ENCODE data around the gene CHCHD3.
A peak's percentile ranks its signal among the peaks of the same experiment; 100 is the strongest.

CHCHD3 gene

DNA sequence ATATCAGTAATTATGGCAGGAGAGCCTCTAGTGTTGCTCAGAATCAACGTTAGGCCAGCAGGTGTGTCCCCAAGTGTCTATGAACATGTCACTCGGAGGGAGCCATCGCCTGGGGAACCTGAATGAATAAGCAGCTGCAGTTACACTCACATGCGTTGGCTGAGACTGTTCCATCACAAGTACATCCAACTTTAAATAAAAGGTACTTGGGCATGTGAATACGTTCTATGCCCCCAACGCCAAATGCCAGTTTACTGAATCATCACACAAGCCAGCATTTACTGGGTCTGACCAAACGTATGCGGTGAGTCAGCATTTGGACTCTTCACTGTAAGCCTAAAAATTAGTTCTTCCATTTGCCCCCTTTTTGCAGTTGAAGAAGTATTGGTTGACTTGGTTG is 298.1 kb downstream of the CHCHD3 start:
- H3K27ac Mint-ChIP-seq (ENCODE audit: low read depth): no peak overlapping the region
- no peaks in the 10 kb centered on the region for H3K4me1 Mint-ChIP-seq
- ATAC-seq (replicated peaks; ENCODE audit: extremely low read depth, poor library complexity, severe bottlenecking) (no peak), DNase-seq (ENCODE audit: low spot score in 2 of 2) (no peak)
- no peak overlapping the region for H3K4me3 Mint-ChIP-seq
- H3K9me3 Mint-ChIP-seq: no peaks in the 10 kb centered on the region
- peaks cover 17% of the 10 kb centered on the region for H3K36me3 Mint-ChIP-seq (ENCODE audit: insufficient read depth)
- H3K27me3 Mint-ChIP-seq: no peaks in the 10 kb centered on the region

GRCh38 chr7:132782777-132783640 is 298.9 kb downstream of the CHCHD3 start:
- no peak overlapping the region for H3K4me3 Mint-ChIP-seq
- ATAC-seq (replicated peaks; ENCODE audit: extremely low read depth, poor library complexity, severe bottlenecking) (no peak), DNase-seq (ENCODE audit: low spot score in 2 of 2) (no peak)
- H3K9me3 Mint-ChIP-seq: no peaks in the 10 kb centered on the region
- no peaks in the 10 kb centered on the region for H3K4me1 Mint-ChIP-seq
- H3K27me3 Mint-ChIP-seq: no peaks in the 10 kb centered on the region
- no peak overlapping the region for H3K27ac Mint-ChIP-seq (ENCODE audit: low read depth)
- H3K36me3 Mint-ChIP-seq (ENCODE audit: insufficient read depth): peaks cover 17% of the 10 kb centered on the region

DNA sequence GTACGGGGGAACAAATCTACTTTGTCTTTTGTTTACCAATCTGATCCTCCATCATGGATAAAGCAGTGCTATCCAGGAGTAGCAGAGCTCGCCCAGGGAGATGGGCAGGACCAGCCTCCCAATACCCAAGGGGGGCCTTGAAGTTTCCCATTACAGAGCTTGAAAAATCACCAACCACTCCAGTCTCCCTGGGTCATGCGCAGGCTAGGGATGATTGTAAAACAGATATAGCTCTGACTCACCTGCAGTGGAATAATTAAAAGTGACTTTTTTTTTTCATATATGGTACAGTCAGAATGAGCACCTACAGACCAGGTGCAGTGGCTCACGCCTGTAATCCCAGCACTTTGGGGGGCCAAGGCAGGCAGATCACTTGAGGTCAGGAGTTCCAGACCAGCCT is 301.1 kb downstream of the CHCHD3 start:
- DNase-seq (ENCODE audit: low spot score in 2 of 2): no peak
- Mint-ChIP-seq H3K4me3 (no peak overlapping the region), H3K27me3 (peaks cover 15% of the 10 kb centered on the region), H3K9me3 (peaks cover 5% of the 10 kb centered on the region), H3K27ac (ENCODE audit: low read depth) (no peak overlapping the region), H3K4me1 (peaks cover 9% of the 10 kb centered on the region), H3K36me3 (ENCODE audit: insufficient read depth) (peaks cover 19% of the 10 kb centered on the region)
- ATAC-seq (replicated peaks; ENCODE audit: extremely low read depth, poor library complexity, severe bottlenecking): no peak

DNA sequence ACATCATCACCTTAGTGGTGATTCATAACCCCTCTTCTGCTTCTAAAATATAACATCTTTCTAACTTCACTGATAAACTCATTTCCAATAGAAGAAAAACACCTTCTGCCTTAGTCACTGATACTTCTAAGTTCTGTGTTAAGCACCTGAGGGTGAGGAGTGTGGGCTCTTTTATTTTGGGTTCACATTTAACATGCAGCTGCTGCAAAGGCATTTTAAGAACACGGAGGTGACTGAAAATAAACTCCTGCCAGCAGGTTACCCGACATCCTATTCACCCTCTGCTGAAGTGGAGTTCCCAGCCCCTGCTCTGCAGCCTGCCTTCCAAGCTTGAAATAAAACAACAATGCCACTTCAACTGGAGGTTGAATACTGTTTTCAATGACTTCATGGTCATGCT is 302.7 kb downstream of the CHCHD3 start:
- DNase-seq (ENCODE audit: low spot score in 2 of 2): no peak
- no peak overlapping the region for H3K27ac Mint-ChIP-seq (ENCODE audit: low read depth)
- peaks cover 8% of the 10 kb centered on the region for H3K36me3 Mint-ChIP-seq (ENCODE audit: insufficient read depth)
- peaks cover 15% of the 10 kb centered on the region for H3K27me3 Mint-ChIP-seq
- H3K4me1 Mint-ChIP-seq: peaks cover 9% of the 10 kb centered on the region
- H3K4me3 Mint-ChIP-seq: no peak overlapping the region
- ATAC-seq (replicated peaks; ENCODE audit: extremely low read depth, poor library complexity, severe bottlenecking): no peak
- peaks cover 5% of the 10 kb centered on the region for H3K9me3 Mint-ChIP-seq

GRCh38 chr7:132778761-132779160 is 303.1 kb downstream of the CHCHD3 start:
- ATAC-seq (replicated peaks; ENCODE audit: extremely low read depth, poor library complexity, severe bottlenecking): no peak

DNA sequence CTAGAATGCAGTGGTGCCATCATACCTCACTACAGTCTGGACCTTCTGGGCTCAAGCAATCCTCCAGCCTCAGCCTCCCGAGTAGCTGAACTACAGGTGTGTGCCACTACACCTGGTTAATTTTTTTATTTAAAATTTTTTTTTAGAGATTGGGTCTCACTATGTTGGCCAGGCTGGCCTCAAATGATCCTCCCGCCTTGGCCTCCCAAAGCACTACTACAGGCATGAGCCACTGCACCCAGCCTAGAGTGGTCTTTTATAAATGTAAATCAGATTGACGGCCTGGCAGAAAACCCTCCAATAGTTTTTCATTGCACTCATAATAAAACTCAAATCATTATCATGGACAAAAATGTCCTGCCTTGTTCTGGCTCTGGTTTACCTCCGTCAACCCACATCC is 303.9 kb downstream of the CHCHD3 start:
- Mint-ChIP-seq H3K36me3 (ENCODE audit: insufficient read depth) (peaks cover 2% of the 10 kb centered on the region), H3K27ac (ENCODE audit: low read depth) (no peak overlapping the region), H3K4me3 (no peak overlapping the region), H3K4me1 (peaks cover 9% of the 10 kb centered on the region), H3K27me3 (peaks cover 15% of the 10 kb centered on the region), H3K9me3 (peaks cover 5% of the 10 kb centered on the region)
- no peak for DNase-seq (ENCODE audit: low spot score in 2 of 2)
- ATAC-seq (replicated peaks; ENCODE audit: extremely low read depth, poor library complexity, severe bottlenecking): no peak

More at GRCh38 chr7:132778761-132779160, 303.1 kb downstream of the CHCHD3 start:
- H3K36me3 Mint-ChIP-seq (ENCODE audit: insufficient read depth): peaks cover 5% of the 10 kb centered on the region
- H3K9me3 Mint-ChIP-seq: peaks cover 5% of the 10 kb centered on the region
- H3K4me3 Mint-ChIP-seq: no peak overlapping the region
- H3K27ac Mint-ChIP-seq (ENCODE audit: low read depth): no peak overlapping the region
- peaks cover 15% of the 10 kb centered on the region for H3K27me3 Mint-ChIP-seq
- peaks cover 9% of the 10 kb centered on the region for H3K4me1 Mint-ChIP-seq
- DNase-seq (ENCODE audit: low spot score in 2 of 2): no peak

DNA sequence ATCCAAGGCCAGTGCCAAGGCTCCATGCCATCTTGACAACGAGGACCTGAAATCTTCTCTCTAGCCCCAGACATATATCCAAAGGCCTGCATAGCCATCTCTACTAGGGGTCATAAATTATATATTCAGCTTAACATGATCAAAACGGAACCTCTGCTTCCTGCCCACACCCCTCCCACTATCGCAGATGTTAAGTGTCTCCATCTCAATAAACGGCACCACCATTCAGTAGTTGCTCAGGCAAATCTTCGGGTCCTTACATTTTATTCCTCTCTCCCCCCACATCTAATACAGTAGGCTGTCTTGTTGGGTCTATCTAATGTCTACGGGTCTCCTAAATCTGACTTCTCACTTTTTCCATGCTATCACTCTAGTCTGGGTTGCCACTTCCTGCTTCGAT is 304.5 kb downstream of the CHCHD3 start:
- H3K4me1 Mint-ChIP-seq: peaks cover 9% of the 10 kb centered on the region
- H3K4me3 Mint-ChIP-seq: no peak overlapping the region
- peaks cover 5% of the 10 kb centered on the region for H3K9me3 Mint-ChIP-seq
- no peak for ATAC-seq (replicated peaks; ENCODE audit: extremely low read depth, poor library complexity, severe bottlenecking)
- DNase-seq (ENCODE audit: low spot score in 2 of 2): no peak
- H3K27ac Mint-ChIP-seq (ENCODE audit: low read depth): no peak overlapping the region
- peaks cover 15% of the 10 kb centered on the region for H3K27me3 Mint-ChIP-seq
- peaks cover 2% of the 10 kb centered on the region for H3K36me3 Mint-ChIP-seq (ENCODE audit: insufficient read depth)

DNA sequence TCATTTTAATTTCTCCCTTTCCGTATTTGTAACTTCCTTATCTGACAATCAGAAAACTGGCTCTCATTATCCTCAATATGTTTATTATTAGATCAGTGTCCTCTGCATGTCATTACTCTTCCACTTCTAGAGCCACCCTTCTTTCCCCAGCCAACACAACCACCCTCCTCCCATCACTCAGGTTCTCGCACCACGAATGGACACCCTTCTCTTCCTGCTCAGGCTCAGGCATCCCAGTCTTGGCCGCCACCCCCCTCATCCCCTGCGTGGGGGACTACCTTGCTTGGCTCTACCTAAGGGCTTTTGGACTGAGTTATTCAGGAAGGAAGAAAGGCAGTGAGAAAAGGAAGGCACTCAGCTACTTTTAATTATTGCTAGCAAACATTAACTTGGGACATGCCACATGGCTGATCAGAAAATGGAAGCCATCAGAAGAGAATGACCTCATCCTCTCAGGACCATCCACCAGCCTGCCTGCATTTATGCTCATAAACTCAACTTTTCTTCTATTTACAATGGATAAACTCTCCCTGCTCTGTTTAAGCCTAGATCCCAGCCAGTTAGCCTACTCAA is 305.8 kb downstream of the CHCHD3 start:
- no peak overlapping the region for H3K4me3 Mint-ChIP-seq
- H3K27ac Mint-ChIP-seq (ENCODE audit: low read depth): no peak overlapping the region
- H3K36me3 Mint-ChIP-seq (ENCODE audit: insufficient read depth): peaks cover 2% of the 10 kb centered on the region
- peaks cover 15% of the 10 kb centered on the region for H3K27me3 Mint-ChIP-seq
- H3K9me3 Mint-ChIP-seq: peaks cover 5% of the 10 kb centered on the region
- no peak for ATAC-seq (replicated peaks; ENCODE audit: extremely low read depth, poor library complexity, severe bottlenecking)
- peaks cover 9% of the 10 kb centered on the region for H3K4me1 Mint-ChIP-seq
- no peak for DNase-seq (ENCODE audit: low spot score in 2 of 2)

DNA sequence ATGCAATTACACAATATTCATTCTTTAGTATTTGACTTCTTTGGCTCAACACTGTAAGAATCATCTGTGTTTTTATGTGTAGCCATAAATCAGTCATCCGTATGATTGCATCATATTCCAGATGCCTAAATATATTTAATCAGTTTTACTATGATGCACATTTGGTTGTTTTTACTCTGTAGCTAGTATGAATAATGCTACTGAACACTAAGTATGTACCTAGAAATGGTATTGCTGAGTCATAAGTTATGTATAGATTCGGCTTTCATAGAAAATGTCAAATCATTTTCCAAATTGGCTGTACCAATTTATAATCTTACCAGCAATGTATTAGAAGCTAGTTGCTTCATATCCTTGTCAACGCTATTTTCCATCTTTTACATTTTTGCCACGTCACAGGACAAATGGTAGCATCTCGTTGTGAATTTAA is 308.3 kb downstream of the CHCHD3 start:
- Mint-ChIP-seq H3K27ac (ENCODE audit: low read depth) (no peak overlapping the region), H3K27me3 (peaks cover 27% of the 10 kb centered on the region), H3K4me1 (peaks cover 9% of the 10 kb centered on the region), H3K9me3 (peaks cover 18% of the 10 kb centered on the region), H3K4me3 (no peak overlapping the region), H3K36me3 (ENCODE audit: insufficient read depth) (peaks cover 2% of the 10 kb centered on the region)
- no peak for DNase-seq (ENCODE audit: low spot score in 2 of 2)
- no peak for ATAC-seq (replicated peaks; ENCODE audit: extremely low read depth, poor library complexity, severe bottlenecking)

- Mint-ChIP-seq H3K4me3 (no peak overlapping the region), H3K27me3 (peaks cover 21% of the 10 kb centered on the region), H3K36me3 (ENCODE audit: insufficient read depth) (no peaks in the 10 kb centered on the region), H3K4me1 (no peaks in the 10 kb centered on the region), H3K27ac (ENCODE audit: low read depth) (no peak overlapping the region), H3K9me3 (peaks cover 13% of the 10 kb centered on the region)
- no peak for DNase-seq (ENCODE audit: low spot score in 2 of 2)
- peak; percentile 36 for ATAC-seq (replicated peaks; ENCODE audit: extremely low read depth, poor library complexity, severe bottlenecking)
Observed at GRCh38 chr7:132771301-132771730, 310.6 kb downstream of the CHCHD3 start.

DNA sequence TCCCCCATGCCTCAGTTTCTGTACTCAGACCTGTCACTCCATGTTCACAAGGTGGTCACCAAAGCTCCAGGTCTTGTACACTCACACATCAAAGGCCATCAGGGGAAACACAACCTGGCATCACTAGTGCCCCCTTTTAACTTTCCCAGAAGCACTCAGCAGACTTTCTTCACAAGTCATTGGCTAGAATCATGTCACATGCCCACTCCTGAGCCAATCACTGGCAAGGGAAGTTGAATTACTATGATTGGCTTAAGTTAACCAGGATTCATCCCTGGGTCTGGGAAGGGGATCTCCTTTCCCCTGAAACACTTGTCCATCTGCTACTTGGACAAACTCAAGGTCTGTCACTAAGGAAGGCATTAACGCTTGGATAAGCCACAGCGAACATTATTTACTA is 311.8 kb downstream of the CHCHD3 start:
- Mint-ChIP-seq H3K9me3 (peaks cover 13% of the 10 kb centered on the region), H3K27me3 (peaks cover 29% of the 10 kb centered on the region), H3K4me3 (no peak overlapping the region), H3K36me3 (ENCODE audit: insufficient read depth) (no peaks in the 10 kb centered on the region), H3K27ac (ENCODE audit: low read depth) (no peak overlapping the region), H3K4me1 (no peaks in the 10 kb centered on the region)
- ATAC-seq (replicated peaks; ENCODE audit: extremely low read depth, poor library complexity, severe bottlenecking) (no peak), DNase-seq (ENCODE audit: low spot score in 2 of 2) (no peak)

DNA sequence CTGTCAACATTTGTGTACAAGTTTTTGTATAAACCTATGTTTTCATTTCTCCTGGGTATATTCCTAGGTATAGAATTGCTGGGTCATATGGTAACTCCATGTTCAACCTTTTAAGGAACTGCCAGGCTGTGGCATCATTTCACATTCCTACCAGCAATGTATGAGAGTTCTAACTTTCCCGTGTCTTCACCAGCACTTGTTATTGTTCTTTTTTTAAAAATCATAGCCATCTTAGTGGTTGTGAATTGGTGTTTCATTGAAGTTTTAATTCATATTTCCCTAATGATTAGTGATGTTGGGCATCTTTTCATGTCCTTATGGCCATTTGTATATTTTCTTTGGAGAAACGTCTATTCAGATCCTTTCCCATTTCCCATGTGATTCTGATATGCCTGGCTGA is 312.6 kb downstream of the CHCHD3 start:
- Mint-ChIP-seq H3K27ac (ENCODE audit: low read depth) (no peak overlapping the region), H3K4me3 (no peak overlapping the region), H3K4me1 (no peaks in the 10 kb centered on the region), H3K36me3 (ENCODE audit: insufficient read depth) (no peaks in the 10 kb centered on the region), H3K9me3 (peaks cover 13% of the 10 kb centered on the region), H3K27me3 (peaks cover 29% of the 10 kb centered on the region)
- ATAC-seq (replicated peaks; ENCODE audit: extremely low read depth, poor library complexity, severe bottlenecking): no peak
- no peak for DNase-seq (ENCODE audit: low spot score in 2 of 2)

- ATAC-seq (replicated peaks; ENCODE audit: extremely low read depth, poor library complexity, severe bottlenecking): no peak
Observed at GRCh38 chr7:132768099-132768498, 313.8 kb downstream of the CHCHD3 start.

More at GRCh38 chr7:132768099-132768498, 313.8 kb downstream of the CHCHD3 start:
- no peaks in the 10 kb centered on the region for H3K4me1 Mint-ChIP-seq
- no peak overlapping the region for H3K4me3 Mint-ChIP-seq
- H3K27ac Mint-ChIP-seq (ENCODE audit: low read depth): no peak overlapping the region
- peaks cover 13% of the 10 kb centered on the region for H3K9me3 Mint-ChIP-seq
- DNase-seq (ENCODE audit: low spot score in 2 of 2): no peak
- peaks cover 29% of the 10 kb centered on the region for H3K27me3 Mint-ChIP-seq
- H3K36me3 Mint-ChIP-seq (ENCODE audit: insufficient read depth): no peaks in the 10 kb centered on the region

Measured in central memory CD8-positive, alpha-beta T cell (primary cell).